ENCODE data around the gene NAT16. TPM values are rescaled to one million over a fixed set of nuclear protein-coding genes. Genes with fewer than 3 reads are reported as not detected.
A peak's percentile ranks its signal among the peaks of the same experiment; 100 is the strongest.

Gene NAT16
- total and polyA plus RNA-seq, 2 of the 13 experiments (the other 11 are each of a cell fraction or from before 2014, with no cell fraction given), result 0.04 TPM; not detected in 1

DNA sequence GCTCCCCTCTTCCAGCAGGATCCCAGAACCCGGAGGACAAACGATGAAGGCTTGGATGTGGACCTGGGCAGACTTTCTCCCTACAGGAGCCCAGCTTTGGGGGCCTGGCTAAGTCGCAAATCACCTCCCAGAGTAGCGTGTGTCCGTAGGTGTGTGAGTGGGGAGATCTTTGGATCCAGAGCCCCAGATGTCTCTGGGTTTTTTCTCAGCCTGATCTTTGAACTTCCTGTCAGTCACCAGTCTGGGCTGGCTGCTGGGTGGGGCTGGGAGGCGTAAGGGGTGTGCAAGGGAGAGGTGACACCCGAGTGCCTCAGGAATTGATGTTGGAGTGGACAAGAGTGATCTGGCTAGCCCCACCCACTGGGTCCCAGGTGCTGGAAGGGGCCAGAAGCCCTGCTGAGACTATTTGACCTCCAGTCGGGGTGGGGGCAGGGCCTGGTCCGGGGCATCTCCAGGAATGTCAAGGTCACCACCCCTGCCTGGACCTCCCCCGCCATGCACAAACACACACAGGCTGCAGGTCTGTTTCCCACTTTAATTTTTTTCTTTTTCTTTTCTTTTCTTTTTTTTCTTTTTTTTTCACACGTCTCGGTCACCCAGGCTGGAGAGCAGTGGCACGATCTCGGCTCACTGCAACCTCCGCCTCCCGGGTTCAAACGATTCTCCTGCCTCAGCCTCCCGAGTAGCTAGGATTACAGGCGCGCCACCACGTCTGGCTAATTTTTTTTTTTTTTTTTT, 20.9 kb upstream of the NAT16 start, which contains the start of gene MOGAT3 (continued):
- TF ChIP-seq ZBTB21 (CRISPR knock-in tag; IDR thresholded peaks at IDR 0.05) (0 out of 2 replicates have a peak, but pooled peaks have one; percentile 31), CEBPG (CRISPR knock-in tag; IDR thresholded peaks at IDR 0.05) (0 out of 2 replicates have a peak, but pooled peaks have one; percentile 29), KLF16 (CRISPR knock-in tag; IDR thresholded peaks at IDR 0.05) (peak in 1 of 2 experiments; percentile 72; a peak in 2 of 4 replicates), SRSF1 (optimal IDR thresholded peaks at IDR 0.05; ENCODE audit: low read depth, low read length) (peak; percentile 45), HMG20A (CRISPR knock-in tag; IDR thresholded peaks at IDR 0.05; ENCODE audit: borderline replicate concordance) (no peak; the same call in 1 of the 2 replicates), ZNF776 (CRISPR knock-in tag; IDR thresholded peaks at IDR 0.05) (no peak; the same call in 1 of the 2 replicates), ZSCAN20 (CRISPR knock-in tag; IDR thresholded peaks at IDR 0.05; ENCODE audit: borderline replicate concordance) (0 out of 2 replicates have a peak, but pooled peaks have one; percentile 31), PHF20 (CRISPR knock-in tag; IDR thresholded peaks at IDR 0.05) (no peak; the same call in 1 of the 2 replicates), ZNF775 (CRISPR knock-in tag; IDR thresholded peaks at IDR 0.05; ENCODE audit: borderline replicate concordance) (no peak), U2AF2 (IDR thresholded peaks at IDR 0.05; ENCODE audit: low read depth, low read length) (peak; percentile 83; the same call in 1 of the 2 replicates), ZNF672 (CRISPR knock-in tag; IDR thresholded peaks at IDR 0.05) (no peak), ZNF709 (CRISPR knock-in tag; IDR thresholded peaks at IDR 0.05) (no peak), RAD51 (IDR thresholded peaks at IDR 0.05; ENCODE audit: borderline replicate concordance) (no peak), MED13 (CRISPR knock-in tag; IDR thresholded peaks at IDR 0.05) (no peak), ZNF724P (CRISPR knock-in tag; IDR thresholded peaks at IDR 0.05; ENCODE audit: borderline replicate concordance) (peak; percentile 25; the same call in 1 of the 2 replicates), CCDC6 (CRISPR knock-in tag; IDR thresholded peaks at IDR 0.05) (0 out of 2 replicates have a peak, but pooled peaks have one; percentile 51), U2AF1 (optimal IDR thresholded peaks at IDR 0.05; ENCODE audit: low read depth, low read length) (no peak), ZNF883 (CRISPR knock-in tag; IDR thresholded peaks at IDR 0.05; ENCODE audit: not compliant biosample characterization) (no peak), HOXA7 (CRISPR knock-in tag; IDR thresholded peaks at IDR 0.05) (no peak)
- TF ChIP-seq, protein P1, sequence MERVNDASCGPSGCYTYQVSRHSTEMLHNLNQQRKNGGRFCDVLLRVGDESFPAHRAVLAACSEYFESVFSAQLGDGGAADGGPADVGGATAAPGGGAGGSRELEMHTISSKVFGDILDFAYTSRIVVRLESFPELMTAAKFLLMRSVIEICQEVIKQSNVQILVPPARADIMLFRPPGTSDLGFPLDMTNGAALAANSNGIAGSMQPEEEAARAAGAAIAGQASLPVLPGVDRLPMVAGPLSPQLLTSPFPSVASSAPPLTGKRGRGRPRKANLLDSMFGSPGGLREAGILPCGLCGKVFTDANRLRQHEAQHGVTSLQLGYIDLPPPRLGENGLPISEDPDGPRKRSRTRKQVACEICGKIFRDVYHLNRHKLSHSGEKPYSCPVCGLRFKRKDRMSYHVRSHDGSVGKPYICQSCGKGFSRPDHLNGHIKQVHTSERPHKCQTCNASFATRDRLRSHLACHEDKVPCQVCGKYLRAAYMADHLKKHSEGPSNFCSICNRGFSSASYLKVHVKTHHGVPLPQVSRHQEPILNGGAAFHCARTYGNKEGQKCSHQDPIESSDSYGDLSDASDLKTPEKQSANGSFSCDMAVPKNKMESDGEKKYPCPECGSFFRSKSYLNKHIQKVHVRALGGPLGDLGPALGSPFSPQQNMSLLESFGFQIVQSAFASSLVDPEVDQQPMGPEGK (CRISPR knock-in tag; IDR thresholded peaks at IDR 0.05), result peak; percentile 97
